ENCODE measurements around the gene CHST9. TPM values are rescaled to one million over a fixed set of nuclear protein-coding genes. Genes with fewer than 3 reads are reported as not detected.
"Not testable (repeated sequence)": the region's sequence is repeated elsewhere in the genome, so short reads cannot be mapped to it uniquely, and the experiment has no call there.

Gene CHST9
- total RNA-seq, 1 experiment from 2014 or later: 0.06 TPM

- no peak for DNase-seq (ENCODE audit: low read depth)
Measured at GRCh38 chr18:27004056-27004829, 180.9 kb downstream of the CHST9 start.

- DNase-seq (ENCODE audit: low read depth): no peak
Measured at GRCh38 chr18:26999797-27000196, 185.3 kb downstream of the CHST9 start.

DNA sequence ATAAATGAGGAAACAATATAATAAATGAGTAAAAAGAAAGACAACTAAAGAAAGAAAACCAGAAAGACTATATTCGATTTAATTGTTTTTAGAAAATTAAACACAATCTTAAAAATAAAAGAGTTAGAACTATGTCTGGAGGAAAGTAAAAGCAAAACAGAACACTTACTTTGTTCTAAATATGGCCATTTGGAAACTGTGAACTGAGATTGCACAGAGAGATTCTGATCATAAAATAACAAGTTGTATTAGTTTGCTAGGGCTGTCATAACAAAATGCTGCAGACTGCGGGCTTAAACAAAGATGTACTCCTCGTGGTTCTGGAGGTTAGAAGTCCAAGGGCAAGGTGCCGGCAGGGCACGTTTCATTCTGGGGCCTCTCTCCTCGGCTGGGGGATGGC, 191.5 kb downstream of the CHST9 start:
- no peak for DNase-seq (ENCODE audit: low read depth)

DNA sequence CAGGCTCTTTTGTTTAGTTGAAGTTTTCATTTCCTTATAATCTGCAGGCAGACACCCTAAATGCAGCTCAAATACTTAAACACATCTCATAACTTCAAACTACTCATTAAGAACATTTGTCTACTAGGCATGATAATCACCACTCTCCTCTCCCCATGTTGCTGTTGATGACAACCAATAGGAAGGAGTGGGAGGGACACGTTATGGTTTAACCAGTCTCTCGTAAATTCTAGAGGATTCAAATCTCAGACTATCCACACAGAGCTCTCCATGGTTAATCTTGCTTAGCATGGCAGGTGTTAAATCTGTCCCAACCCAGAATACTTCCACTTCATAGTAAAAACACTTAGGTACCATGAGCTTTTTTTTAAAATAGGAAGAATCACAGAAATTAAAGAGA, 192.2 kb downstream of the CHST9 start:
- DNase-seq (ENCODE audit: low read depth): no peak

DNA sequence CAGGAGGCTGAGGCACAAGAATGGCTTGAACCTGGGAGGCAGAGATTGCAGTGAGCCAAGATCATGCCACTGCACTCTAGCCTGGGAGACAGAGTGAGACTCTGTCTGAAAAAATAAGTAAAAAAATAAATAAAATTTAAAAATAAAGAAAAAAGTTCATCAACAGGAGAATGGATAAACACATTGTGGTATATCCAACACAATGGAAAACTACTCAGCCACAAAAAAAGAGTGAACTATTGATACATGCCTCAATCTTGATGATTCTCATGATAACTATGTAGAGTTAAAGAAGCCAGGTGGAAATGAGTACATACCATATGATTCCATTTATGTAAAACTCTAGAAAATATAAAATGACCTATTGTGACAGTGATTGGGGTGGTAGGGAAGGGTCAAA, 195.3 kb downstream of the CHST9 start:
- DNase-seq (ENCODE audit: low read depth): no peak

DNA sequence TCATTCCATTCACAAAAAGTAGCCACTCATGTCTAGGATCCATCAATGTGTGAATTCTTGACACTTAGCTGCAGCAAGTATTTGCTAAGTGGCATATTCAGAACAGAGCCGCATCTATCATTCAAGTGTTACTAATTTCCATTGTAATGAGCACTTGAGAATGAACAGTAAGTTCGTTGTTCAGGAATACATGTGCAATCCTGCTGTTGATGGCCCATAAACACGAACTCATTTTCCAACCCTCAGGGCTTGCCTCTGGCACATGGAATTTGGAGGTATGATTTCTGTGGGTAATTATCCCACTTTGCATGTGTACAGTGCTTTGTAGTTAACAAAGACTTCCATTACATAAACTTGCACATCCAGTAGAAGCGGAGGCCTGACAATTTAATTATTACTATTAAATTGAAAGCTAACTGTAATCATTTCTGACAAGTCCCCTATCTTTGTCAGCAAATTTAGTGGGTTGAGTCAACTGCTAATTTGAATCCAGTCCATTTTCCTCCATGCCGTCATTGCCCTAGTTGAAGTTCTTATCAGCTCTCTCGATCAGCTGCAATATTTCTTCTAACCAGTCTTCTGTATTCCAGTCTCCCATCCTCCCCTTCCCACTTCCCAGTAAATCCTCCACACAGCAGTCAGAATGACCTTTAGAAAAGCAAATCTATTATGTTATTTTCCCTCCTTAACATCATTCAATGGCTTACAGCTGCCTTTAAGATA, 203.6 kb downstream of the CHST9 start:
- DNase-seq (ENCODE audit: low read depth): no peak

GRCh38 chr18:26978812-26979341, 206.2 kb downstream of the CHST9 start:
- DNase-seq (ENCODE audit: low read depth): no peak

- no peak for DNase-seq (ENCODE audit: low read depth)
Measured at GRCh38 chr18:26977781-26978180, 207.3 kb downstream of the CHST9 start.

DNA sequence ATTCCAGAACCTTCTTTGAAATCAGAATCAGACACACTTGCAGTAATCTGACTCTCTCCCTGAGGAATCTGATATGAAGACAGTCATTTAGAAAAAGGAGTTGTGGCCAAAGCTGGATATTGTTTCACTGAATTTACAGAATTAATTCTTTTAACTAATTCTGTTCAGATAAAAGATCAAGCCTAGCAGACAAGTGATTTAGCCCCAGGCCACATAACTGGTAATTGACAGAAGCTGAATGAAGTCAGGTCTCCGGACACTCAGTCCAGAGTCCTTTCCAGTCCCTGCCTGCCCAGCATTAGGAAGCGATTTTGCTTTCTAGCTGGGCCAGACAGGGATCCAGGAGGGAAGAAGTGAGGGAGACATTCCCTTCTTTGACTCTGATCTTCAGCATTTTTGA, 208.9 kb downstream of the CHST9 start:
- DNase-seq (ENCODE audit: low read depth): no peak

GRCh38 chr18:26972549-26972948, 212.6 kb downstream of the CHST9 start:
- not testable (repeated sequence) for DNase-seq (ENCODE audit: low read depth)

GRCh38 chr18:26971409-26971808, 213.7 kb downstream of the CHST9 start:
- DNase-seq (ENCODE audit: low read depth): peak; percentile 30

DNA sequence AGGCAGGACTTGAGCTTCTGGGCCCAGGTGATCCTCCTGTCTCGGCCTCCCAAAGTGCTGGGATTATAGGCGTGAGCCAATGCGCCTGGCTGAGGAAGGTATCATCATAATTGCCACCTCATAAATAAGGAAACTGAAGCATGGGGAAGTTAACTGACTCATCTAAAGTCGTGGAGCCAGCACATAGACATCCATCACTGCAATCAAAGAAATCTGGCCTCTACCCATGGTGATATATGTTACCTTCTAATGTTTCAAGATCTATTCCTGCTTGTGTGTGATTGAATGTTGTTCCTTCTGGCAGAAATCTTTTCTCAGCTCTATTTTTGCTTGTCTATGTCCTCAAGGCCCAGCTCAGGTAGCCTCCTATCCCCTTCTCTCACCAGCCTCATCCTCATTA, 214.5 kb downstream of the CHST9 start:
- DNase-seq (ENCODE audit: low read depth): no peak

DNA sequence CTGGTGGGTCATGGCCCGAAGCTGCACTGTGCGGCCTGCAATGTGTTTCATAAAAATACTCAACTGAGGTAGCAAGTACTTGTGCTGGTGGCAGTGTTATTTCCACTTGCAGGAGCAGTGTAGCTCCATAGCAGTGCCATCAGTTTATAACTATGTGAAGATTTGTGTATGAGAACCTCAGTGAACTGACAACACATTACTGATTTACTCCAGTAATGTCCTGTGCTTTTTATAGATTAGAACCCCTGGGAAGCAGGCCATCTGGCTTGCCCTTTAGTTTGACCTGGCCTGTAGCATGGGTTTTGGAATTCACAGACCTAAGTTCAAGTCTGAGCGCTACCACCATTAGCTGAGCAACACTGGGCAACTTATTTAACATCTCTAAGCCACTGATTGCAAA, 219.9 kb downstream of the CHST9 start:
- DNase-seq (ENCODE audit: low read depth): no peak

GRCh38 chr18:26963292-26963691, 221.8 kb downstream of the CHST9 start:
- no peak for DNase-seq (ENCODE audit: low read depth)

DNA sequence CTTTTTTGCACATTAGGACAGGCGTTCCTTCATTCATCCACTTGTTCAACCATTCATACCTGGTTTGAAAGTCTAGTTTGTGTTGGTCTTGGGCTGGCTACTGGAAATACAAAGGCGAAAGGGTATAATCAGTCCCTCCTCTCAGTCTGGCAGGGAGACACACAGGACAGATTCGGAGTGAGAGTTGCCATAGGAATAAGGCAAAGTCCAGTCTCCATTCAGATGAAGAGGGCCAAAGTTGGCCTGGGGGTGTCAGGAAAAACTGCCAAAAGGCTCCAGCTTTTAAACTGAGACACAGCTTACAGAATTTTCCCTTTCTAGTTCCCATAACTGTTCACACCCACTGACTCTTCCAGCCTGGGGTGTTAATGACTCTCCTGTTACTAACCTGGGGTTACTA, 223.3 kb downstream of the CHST9 start:
- no peak for DNase-seq (ENCODE audit: low read depth)

DNA sequence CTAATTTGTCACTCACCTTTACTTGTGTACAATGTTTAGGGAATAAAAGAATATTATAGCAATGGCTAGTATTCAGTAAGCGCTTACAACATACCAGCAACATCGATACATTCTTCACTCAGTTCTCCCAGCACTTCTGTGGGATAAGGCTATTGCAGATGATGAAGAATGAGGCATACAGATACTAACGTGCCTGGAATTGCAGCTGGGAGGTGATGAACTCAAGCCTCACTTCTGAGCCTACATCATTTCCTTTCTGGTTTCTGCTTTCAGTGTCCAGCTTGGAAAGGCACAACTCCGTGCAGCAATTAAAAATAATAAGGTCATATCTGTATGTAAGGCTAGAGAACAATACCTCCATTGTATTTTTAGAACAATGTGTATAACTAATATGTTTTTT, 224.2 kb downstream of the CHST9 start:
- peak; percentile 7 for DNase-seq (ENCODE audit: low read depth)

GRCh38 chr18:26956863-26957262, 228.2 kb downstream of the CHST9 start:
- no peak for DNase-seq (ENCODE audit: low read depth)

DNA sequence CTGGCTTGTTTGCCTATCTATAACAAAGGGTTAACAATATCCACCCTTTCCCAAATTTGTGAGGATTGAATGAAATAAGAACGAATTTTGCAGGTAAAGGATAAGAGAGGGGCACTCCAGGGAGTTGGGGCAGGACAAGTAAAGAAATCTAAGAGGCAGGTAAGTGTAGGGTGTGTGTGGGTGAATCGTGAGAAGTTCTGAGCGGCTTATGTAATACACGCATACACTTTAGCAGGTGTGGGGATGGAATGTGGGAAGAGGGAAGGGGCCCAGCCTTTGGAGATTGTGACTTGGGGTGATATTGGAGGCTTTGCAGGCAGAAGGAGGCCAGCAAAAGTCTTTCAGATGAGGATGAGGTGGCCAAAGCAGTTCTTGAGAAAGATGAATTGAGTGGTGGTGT, 236.4 kb downstream of the CHST9 start:
- DNase-seq (ENCODE audit: low read depth): no peak

DNA sequence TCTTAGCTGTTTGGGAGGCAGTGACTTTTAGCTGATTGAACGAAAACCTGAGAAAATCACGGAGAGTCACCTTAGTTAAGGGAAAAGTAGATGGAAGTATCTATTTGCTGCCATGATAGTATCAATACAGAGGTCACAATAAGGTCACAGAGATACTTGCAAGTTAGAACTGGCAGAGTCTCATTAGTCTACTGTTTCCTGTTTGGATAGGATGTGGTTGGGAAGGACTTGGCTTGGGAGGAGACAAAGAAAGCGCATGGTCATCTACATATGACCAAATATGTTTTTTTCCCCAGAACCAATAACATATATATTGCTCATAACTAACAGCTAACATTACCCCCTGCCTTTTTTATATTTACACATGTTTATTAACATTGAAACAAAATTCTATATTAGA, 241.2 kb downstream of the CHST9 start:
- peak; percentile 4 for DNase-seq (ENCODE audit: low read depth)

- no peak for DNase-seq (ENCODE audit: low read depth)
Measured at GRCh38 chr18:26941584-26941983, 243.5 kb downstream of the CHST9 start.

- DNase-seq (ENCODE audit: low read depth): no peak
Measured at GRCh38 chr18:26940744-26941398, 244.2 kb downstream of the CHST9 start.

GRCh38 chr18:26931659-26932058, 253.4 kb downstream of the CHST9 start:
- DNase-seq (ENCODE audit: low read depth): no peak

DNA sequence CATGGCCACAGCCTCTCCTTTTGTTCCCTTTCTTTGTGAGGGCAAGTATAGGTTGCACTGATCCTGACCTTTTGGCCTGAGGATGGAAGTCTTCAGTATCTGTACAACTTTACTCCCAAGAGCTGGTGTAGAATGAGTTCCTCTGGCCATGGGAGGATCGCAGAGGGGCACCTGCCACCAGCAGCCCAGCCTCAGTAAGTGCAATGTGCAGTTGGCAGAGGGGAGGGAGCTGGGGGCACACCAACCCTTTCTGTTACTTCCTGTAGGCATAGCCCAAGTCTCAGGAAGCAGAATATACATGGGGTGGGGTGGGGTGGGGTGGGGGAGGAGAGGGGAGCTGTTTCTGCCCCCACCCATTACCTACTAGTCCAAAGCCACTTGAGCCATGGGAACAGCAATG, 254.5 kb downstream of the CHST9 start:
- DNase-seq (ENCODE audit: low read depth): no peak
